GM23338 (cell line): ENCODE data around the gene RPL10A. TPM values are rescaled to one million over a fixed set of nuclear protein-coding genes. Genes with fewer than 3 reads are reported as not detected.

Experiments used
- ATAC-seq: fragments of 200-7000 bp; cut with Tn5 transposase; 3 replicates; pipeline ENCODE4 v1.9.1; 2020
- DNase-seq: peaks from one replicate; pipeline ENCODE4 v3.0.0-alpha.2; 2015; ENCODE audit warnings: low spot score
- H2AFZ ChIP-seq: fragments of 200-600 bp; sonication (generic); 2 replicates; pipeline ENCODE4 v1.8.0; 2016; ENCODE audit warnings: antibody characterized with exemption, mild to moderate bottlenecking, moderate library complexity
- H3F3A ChIP-seq: fragments of 200-600 bp; sonication (generic); replicated peaks from 2 replicates; pipeline ENCODE4 v1.8.0; 2017; ENCODE audit warnings: antibody characterized with exemption, mixed run types, low read depth
- H3K27ac ChIP-seq: fragments of 200-600 bp; sonication (generic); 2 replicates; pipeline ENCODE4 v1.6.1; 2016; ENCODE audit warnings: low read depth
- H3K27me3 ChIP-seq: fragments of 200-600 bp; sonication (generic); 2 replicates; pipeline ENCODE4 v1.8.0; 2016; ENCODE audit warnings: mild to moderate bottlenecking, mixed run types, moderate library complexity; ENCODE audit not compliant: insufficient read depth
- H3K36me3 ChIP-seq: fragments of 200-600 bp; sonication (generic); 2 replicates; pipeline ENCODE4 v1.8.0; 2016; ENCODE audit warnings: mild to moderate bottlenecking; ENCODE audit not compliant: insufficient read depth
- H3K4me1 ChIP-seq: fragments of 200-600 bp; sonication (generic); 2 replicates; pipeline ENCODE4 v1.8.0; 2016; ENCODE audit warnings: mild to moderate bottlenecking, moderate library complexity; ENCODE audit not compliant: insufficient read depth
- H3K4me2 ChIP-seq: fragments of 200-600 bp; sonication (generic); 2 replicates; pipeline ENCODE4 v1.7.1; 2017; ENCODE audit warnings: mixed run types
- H3K4me3 ChIP-seq: fragments of 200-600 bp; sonication (generic); 2 replicates; pipeline ENCODE4 v1.6.1; 2016; ENCODE audit warnings: mixed run types
- H3K79me2 ChIP-seq: fragments of 200-600 bp; sonication (generic); replicated peaks from 2 replicates; pipeline ENCODE4 v1.8.0; 2017; ENCODE audit warnings: mild to moderate bottlenecking; ENCODE audit not compliant: insufficient read depth
- H3K9me2 ChIP-seq: fragments of 200-600 bp; sonication (generic); 2 replicates; pipeline ENCODE4 v1.8.0; 2017; ENCODE audit not compliant: insufficient read depth
- H4K20me1 ChIP-seq: fragments of 200-600 bp; sonication (generic); replicated peaks from 2 replicates; pipeline ENCODE4 v1.8.0; 2017; ENCODE audit warnings: mild to moderate bottlenecking; ENCODE audit not compliant: insufficient read depth
- H3K27ac Mint-ChIP-seq: 2 replicates; pipeline ENCODE4 v1.8.0; 2020; ENCODE audit warnings: inconsistent platforms, mild to moderate bottlenecking, moderate library complexity, mixed read lengths
- H3K27me3 Mint-ChIP-seq: 3 replicates; pipeline ENCODE4 v1.8.0; 2022; ENCODE audit warnings: low read depth, mild to moderate bottlenecking, moderate library complexity, mixed read lengths, inconsistent platforms; ENCODE audit not compliant: insufficient read depth, poor library complexity
- H3K36me3 Mint-ChIP-seq: 3 replicates; pipeline ENCODE4 v1.8.0; 2021; ENCODE audit warnings: low read depth, mild to moderate bottlenecking, inconsistent platforms, moderate library complexity, mixed read lengths
- H3K4me1 Mint-ChIP-seq: 3 replicates; pipeline ENCODE4 v1.8.0; 2020; ENCODE audit warnings: mild to moderate bottlenecking, inconsistent platforms, mixed read lengths
- H3K4me3 Mint-ChIP-seq: 3 replicates; pipeline ENCODE4 v1.8.0; 2021; ENCODE audit warnings: moderate library complexity, mild to moderate bottlenecking, inconsistent platforms, mixed read lengths
- H3K9me3 Mint-ChIP-seq: 3 replicates; pipeline ENCODE4 v1.8.0; 2020; ENCODE audit warnings: moderate library complexity, mild to moderate bottlenecking, inconsistent platforms, mixed read lengths
- CREB1 ChIP-seq: fragments of 250-450 bp; sonication (Bioruptor Pico); IDR thresholded peaks from 2 replicates; pipeline ENCODE4 v1.5.0; 2020; ENCODE audit warnings: low read depth, mild to moderate bottlenecking, moderate library complexity
- CTCF ChIP-seq, 2 experiments: fragments of 200-600 bp in 1 of 2; sonication (generic) in 1 of 2; conservative IDR thresholded peaks; 2 replicates each; pipeline versions ENCODE4 v1.5.1 to v1.6.1; 2016 to 2017; ENCODE audit warnings: antibody characterized with exemption in 2 of 2, low read depth in 2 of 2, mild to moderate bottlenecking in 2 of 2, moderate library complexity in 1 of 2
- ETS1 ChIP-seq: IDR thresholded peaks from 2 replicates; pipeline ENCODE4 v1.6.1; 2016; ENCODE audit warnings: antibody characterized with exemption
- EZH2 ChIP-seq: fragments of 200-600 bp; sonication (generic); IDR thresholded peaks from one replicate; pipeline ENCODE4 v1.8.0; 2017; ENCODE audit warnings: antibody characterized with exemption, mild to moderate bottlenecking, low read depth; ENCODE audit not compliant: unreplicated experiment
- EZH2phosphoT487 ChIP-seq: fragments of 200-600 bp; sonication (generic); IDR thresholded peaks from one replicate; pipeline ENCODE4 v1.8.1; 2018; ENCODE audit warnings: antibody characterized with exemption; ENCODE audit not compliant: unreplicated experiment
- JUNB ChIP-seq: IDR thresholded peaks from one replicate; pipeline ENCODE4 v1.6.1; 2016; ENCODE audit warnings: antibody characterized with exemption; ENCODE audit not compliant: unreplicated experiment
- NANOG ChIP-seq: IDR thresholded peaks from 2 replicates; pipeline ENCODE4 v1.6.1; 2016; ENCODE audit warnings: antibody characterized with exemption, borderline replicate concordance
- POLR2AphosphoS5 ChIP-seq: IDR thresholded peaks from 2 replicates; pipeline ENCODE4 v1.6.1; 2016; ENCODE audit warnings: antibody characterized with exemption, low read depth
- REST ChIP-seq: IDR thresholded peaks from one replicate; pipeline ENCODE4 v1.6.1; 2018; ENCODE audit warnings: antibody characterized with exemption; ENCODE audit not compliant: unreplicated experiment
- STAT1 ChIP-seq: IDR thresholded peaks from one replicate; pipeline ENCODE4 v1.6.1; 2016; ENCODE audit warnings: antibody characterized with exemption; ENCODE audit not compliant: unreplicated experiment
- ZNF114 ChIP-seq: fragments of 250-450 bp; sonication (Bioruptor Pico); IDR thresholded peaks from 2 replicates; pipeline ENCODE4 v1.5.0; 2020; ENCODE audit warnings: mild to moderate bottlenecking, moderate library complexity
- polyA plus RNA-seq: library from polyadenylated mRNA; unstranded; fragments of >200 nt; fragmentation: Nextera tagmentation; extraction: Ambion mirVana; gene quantifications from 2 replicates; pipeline ENCODE4 v1.2.1, GENCODE V29; 2016
- total RNA-seq: library from RNA; depleted of rRNA; stranded (reverse); fragments of >200 nt; shearing (Covaris generic); gene quantifications from 2 replicates; pipeline ENCODE4 v1.2.3, GENCODE V29; 2014

The RPL10A gene
- total and polyA plus RNA-seq, 2 experiments from 2014 or later: 730 to 1,297 TPM

- TF ChIP-seq CTCF (conservative IDR thresholded peaks at IDR 0.05; ENCODE audit: low read depth in 2 of 2) (no peak), JUNB (no peak), NANOG (no peak), ZNF114 (CRISPR knock-in tag) (no peak), ETS1 (no peak), STAT1 (no peak)
Observed at GRCh38 chr6:35483490-35483889, 15.3 kb downstream of the RPL10A start (continued).

GRCh38 chr6:35483893-35484645, 15.9 kb downstream of the RPL10A start:
- H3K4me1 Mint-ChIP-seq: peaks cover 40% of the 10 kb centered on the region
- DNase-seq (no peak), ATAC-seq (no peak)
- Histone ChIP-seq H3K79me2 (peaks cover 27% of the 10 kb centered on the region), H3K4me1 (peaks cover 44% of the 10 kb centered on the region), H4K20me1 (0 out of 2 replicates have a peak, but pooled peaks cover 3% of the 10 kb centered on the region), H3K9me2 (no peaks in the 10 kb centered on the region), H3K27ac (peak overlapping the region; percentile 100), H3K4me3 (no peak overlapping the region), H3F3A (peaks cover 21% of the 10 kb centered on the region), H3K36me3 (0 out of 2 replicates have a peak, but pooled peaks cover 6% of the 10 kb centered on the region), H2AFZ (no peak overlapping the region), H3K27me3 (no peaks in the 10 kb centered on the region), H3K4me2 (peak overlapping the region; percentile 98)
- peak overlapping the region; percentile 99 for H3K27ac Mint-ChIP-seq
- H3K27me3 Mint-ChIP-seq: peaks cover 19% of the 10 kb centered on the region
- H3K9me3 Mint-ChIP-seq: no peaks in the 10 kb centered on the region; the same call in 2 of the 3 replicates
- H3K36me3 Mint-ChIP-seq: peaks cover 17% of the 10 kb centered on the region
- peak overlapping the region; percentile 10; the same call in 1 of the 3 replicates for H3K4me3 Mint-ChIP-seq
- no peak for TF ChIP-seq STAT1
- TF ChIP-seq CREB1: no peak
- no peak for TF ChIP-seq NANOG
- TF ChIP-seq POLR2AphosphoS5: no peak
- TF ChIP-seq REST: no peak
- no peak for TF ChIP-seq CTCF (conservative IDR thresholded peaks at IDR 0.05; ENCODE audit: low read depth in 2 of 2)
- no peak for TF ChIP-seq ZNF114 (CRISPR knock-in tag)
- TF ChIP-seq EZH2: no peak
- no peak for TF ChIP-seq EZH2phosphoT487
- no peak for TF ChIP-seq JUNB
- no peak for TF ChIP-seq ETS1
